ENCODE data around the gene TULP4.
"Not testable (repeated sequence)": the region's sequence is repeated elsewhere in the genome, so short reads cannot be mapped to it uniquely, and the experiment has no call there.

The TULP4 gene

DNA sequence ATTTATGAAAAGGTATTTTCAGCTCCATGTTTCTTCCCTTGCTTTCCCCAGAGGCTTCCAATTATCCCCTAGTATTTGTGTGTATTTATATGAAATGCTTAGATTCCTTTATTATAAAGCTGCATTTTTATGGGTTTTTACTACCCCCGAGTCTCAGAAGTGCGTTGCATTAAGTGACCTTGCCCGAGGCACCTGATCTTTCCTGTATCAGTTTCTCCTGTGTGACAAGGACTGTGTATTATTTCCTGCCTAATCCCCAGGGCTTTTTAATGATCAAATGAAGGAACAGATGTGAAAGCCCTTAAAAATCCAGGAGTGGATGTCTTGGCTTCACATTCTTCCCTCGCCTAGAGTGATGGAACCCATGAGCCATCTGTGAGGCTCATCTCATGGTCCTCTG is 118.8 kb downstream of the TULP4 start:
- no peak for DNase-seq

DNA sequence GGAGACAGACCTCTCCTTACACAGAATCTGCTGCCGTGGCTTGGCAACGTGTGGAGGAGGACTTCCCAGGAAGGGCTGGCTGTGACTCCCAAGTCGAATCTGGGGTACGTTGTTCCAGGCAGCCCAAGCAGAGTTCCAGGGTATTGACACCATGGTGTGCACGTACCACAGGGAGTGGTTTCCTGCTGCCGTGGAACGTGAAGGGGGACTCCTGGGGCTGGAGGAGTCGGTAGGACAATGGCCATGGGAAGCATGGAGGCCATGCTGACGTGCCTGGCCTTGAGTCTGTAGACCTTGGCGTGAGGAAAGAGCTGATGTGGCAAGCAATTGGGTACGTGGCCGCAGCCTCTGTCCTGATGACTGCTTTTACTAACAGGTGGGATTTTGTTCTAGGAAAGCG is 119.3 kb downstream of the TULP4 start:
- no peak for DNase-seq

DNA sequence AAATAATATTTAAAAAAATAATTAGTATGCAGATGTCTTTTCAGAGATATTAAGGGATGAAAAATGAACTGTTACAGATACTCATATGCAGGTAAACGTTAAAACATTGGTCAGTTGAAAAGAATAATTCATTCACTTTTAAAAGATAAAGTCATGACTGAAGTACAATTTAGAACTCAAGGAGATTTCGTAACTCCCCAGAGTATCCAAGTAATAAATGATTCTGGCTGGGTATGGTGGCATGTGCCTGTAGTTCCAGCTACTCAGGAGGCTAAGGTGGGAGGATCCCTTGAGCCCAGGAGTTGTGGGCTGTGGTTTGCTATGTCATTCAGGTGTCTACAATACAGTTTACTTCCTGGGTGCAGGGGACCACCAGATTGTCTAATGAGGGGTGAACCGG is 125.3 kb downstream of the TULP4 start:
- DNase-seq = no peak

DNA sequence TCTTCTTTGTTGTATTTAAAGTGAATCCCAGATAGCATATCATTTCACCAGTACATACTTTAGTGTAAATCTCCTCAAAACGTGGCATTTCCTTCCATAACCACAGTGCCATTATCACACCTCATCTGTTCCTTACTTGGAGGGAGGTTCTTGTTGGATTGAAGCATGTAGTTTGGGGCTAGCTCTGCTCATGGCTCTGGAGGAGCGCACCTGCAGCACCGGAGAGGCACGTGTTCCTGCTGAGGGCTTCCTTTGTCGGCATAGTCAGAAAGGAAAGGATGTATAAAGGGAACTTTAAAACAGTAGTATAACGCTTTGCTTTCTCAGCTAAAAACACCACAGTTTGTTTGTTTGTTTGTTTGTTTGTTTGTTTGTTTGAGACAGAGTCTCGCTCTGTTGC is 126.0 kb downstream of the TULP4 start:
- DNase-seq = no peak

DNA sequence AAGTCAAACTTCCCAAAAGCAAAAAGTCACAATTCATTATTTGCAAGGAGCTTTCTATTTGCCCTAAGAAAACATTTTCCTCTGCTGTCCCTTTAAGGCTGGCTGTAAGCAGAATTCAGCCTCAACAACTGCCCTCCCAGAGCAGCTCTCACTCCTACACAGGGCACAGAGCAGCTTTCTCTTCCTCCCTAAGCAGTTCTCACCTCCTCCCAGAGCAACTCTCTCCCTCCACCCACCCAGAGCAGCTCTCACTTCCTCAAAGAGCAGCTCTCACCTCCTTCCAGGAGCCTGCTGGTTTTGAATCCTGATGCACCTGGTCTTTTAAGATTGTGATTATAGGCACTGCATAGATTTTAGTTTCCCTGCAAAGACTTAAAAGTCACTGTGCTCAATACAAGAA is 127.0 kb downstream of the TULP4 start:
- no peak for DNase-seq

DNA sequence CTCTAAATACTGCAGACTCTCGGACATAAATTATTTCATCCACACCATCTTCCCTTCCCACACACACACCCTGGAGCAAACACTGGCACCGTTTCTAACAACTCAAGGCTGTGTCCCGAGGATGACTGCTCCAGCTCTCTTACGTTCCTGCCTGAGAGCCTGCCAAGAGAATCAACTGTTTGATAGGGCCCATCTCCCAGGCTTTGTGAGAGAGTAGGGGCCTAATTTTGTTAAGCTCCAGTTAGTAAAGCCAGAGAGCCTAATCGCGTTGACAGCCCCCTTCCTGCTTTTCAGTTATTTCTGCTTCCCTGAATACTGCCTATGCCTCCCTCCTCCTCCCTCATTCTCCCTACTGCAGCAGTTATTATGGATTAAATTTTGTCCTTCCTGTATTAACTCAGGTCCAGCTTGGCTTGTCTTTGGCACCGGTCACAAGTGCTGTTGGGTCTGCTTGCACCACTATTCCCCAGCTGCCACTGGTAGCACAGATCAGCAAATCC is 129.5 kb downstream of the TULP4 start:
- no peak for DNase-seq

DNA sequence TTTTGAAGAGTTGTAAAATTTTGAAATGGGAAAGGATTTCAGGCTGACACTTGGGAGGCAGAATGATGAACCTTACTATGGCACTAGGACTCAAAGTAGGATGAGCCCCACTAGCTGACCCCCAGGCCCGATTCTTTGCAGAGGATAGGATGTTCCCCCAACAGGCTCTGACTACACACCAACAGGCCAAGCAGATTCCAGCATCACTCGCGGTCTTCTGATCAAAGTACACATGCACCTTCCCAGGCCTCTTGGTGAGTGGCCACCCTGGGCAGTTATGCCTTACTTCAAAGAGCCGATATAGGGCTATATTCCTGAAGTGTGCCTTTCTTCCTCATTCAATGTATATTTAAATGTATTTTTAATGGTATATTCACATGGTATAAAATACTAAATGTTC is 130.0 kb downstream of the TULP4 start:
- DNase-seq = no peak

DNA sequence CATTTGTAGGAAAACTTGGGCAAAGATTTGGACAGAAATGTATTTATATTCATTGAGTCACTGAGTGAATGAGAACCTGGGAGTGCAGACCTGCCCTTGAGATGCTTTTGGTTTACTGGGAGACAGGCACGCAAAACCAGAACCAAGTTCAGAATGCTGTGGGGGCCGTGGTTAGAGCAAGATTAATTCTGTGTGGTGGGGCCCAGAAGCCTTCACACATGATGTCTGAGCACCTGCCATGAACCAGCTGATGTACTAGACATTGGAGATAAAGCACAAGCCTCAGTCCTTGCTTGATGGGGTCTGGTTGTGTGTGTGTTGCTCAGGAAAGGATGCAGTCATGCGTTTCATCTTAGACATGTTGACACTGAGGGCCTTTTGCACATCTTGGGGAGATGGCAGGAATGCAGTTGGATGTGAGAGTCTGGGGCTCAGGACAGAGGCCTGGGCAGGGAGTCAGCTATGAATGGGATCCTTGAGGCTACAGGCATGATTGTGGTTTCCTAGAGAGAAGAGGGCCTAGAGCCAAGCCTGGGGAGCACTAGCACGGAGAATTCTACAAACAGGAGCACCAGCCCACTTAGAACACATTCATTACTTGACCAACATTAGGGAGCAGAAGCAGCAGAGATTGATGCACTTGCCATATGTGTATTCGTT is 133.3 kb downstream of the TULP4 start:
- no peak for DNase-seq

DNA sequence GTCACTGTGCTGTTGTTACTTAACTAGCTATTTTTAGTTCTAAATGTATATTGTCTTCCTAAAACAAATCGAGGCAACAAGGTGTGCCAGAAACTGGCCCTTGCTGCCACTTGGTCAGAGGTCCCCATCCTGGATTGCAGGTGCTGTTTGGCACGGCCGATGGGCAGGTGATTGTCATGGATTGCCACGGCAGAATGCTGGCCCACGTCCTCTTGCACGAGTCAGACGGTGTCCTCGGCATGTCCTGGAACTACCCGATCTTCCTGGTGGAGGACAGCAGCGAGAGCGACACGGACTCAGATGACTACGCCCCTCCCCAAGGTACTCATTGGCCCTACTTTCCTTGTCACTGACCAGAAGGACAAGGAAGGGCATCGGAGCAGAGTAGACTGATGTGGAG is 136.6 kb downstream of the TULP4 start:
- no peak for DNase-seq

DNA sequence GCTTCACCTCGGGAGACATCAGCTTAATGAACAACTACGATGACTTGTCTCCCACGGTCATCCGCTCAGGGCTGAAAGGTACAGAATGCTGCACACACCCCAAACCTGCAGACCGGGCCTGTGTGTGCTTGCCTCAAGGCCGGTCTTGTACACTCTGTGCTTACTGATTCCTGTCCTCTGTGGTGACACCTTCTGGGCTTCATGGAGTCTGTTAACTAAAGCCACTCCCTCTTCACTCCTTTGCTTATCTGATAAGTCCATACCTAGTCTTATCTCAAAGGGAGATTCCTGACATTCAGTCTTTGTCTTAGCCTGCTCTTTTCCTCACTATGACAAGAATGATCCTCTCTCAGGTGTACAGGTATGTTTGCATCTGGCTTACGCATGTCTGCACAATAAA is 139.9 kb downstream of the TULP4 start:
- no peak for DNase-seq

DNA sequence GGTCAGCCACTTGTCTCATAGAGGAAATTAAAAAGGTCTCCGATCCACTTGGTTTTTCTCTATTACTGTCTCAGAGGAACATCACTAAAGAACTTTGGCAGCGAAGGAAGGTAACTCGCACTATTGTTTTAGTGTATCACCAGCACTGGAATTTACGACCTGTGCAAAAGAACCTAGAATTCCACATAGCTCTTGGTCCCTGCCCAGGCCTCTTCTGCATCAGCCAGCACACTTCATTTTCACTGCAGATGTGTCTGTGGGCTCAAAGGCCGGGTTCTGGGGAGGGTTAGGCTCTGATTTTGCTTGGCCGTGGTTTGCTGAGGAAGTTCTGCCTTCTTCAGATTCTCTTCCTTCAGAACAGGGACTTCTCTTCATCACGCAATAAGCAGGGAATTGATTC is 144.9 kb downstream of the TULP4 start:
- no peak for DNase-seq

DNA sequence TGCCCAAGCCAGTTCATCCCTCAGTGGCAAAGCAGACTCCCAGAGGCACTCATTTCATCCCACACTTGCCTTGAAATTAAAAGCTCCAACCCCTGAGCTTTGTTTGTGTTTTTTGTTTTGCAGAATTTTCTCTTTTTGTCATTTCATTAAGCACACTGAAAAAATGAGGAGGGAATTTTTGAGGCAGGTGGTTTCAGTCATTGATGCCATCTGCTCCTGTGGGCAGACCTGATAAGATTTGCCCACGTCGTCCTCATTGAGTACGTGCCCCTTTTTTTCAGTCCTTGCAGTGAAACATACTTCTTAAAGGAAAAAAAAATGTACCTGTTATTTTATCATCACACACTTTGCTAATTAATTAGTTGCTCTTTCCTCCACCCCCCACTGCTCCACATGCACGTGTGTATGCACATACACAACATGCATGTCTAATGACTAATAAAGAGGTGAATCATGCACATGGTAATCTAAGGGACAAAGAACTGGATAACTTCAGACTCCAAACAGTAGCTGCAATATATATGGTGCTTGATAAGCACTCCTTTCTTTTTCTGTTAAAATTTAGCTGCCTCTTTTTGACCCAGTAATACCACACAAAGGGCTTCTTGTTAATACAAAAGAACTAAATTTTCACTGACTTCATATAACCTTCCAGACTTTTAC is 145.5 kb downstream of the TULP4 start:
- DNase-seq = no peak

DNA sequence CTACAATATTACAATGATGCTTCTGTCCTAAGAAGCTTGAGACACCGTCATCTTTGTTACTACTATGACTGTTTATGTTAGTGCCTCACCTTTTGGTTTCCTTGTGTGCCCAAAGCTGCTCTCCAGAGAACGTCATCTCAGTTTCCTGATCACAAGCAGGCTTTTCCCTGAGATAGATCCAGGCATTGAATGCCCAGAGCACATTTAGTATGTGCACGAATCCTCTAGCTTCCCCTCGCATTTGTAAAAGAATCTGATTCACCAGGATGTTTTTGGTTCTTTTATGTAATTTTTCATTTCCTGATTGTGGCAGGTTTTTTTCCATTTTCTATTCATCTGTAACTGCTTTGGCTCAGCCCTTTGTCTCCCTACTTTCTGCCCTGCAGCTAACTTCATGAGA is 147.5 kb downstream of the TULP4 start:
- no peak for DNase-seq

DNA sequence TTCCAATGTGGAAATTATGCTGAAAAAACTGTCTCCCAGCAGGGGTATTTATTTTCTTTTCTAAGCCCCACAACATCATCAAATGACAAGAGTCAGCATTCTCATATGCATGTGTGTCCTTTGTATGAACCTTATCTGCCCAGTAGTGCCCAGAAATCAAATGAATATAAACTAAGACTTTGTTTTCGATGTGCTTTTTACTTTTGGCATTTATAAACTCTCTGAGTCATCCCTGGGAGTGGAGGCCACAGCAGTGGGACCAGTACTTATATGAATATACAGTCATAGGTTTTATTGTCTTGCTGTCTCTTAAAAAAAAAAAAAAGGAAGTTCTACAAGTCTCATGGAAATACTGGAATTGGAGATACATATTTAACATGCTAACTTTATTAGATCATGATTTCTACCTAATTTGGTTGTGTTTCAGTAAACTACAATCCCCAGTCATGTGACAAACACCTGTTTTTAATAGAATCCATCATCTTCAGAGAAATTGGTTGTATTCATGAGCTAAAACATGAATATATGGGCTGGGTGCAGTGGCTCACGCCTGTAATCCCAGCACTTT is 148.4 kb downstream of the TULP4 start:
- no peak for DNase-seq

DNA sequence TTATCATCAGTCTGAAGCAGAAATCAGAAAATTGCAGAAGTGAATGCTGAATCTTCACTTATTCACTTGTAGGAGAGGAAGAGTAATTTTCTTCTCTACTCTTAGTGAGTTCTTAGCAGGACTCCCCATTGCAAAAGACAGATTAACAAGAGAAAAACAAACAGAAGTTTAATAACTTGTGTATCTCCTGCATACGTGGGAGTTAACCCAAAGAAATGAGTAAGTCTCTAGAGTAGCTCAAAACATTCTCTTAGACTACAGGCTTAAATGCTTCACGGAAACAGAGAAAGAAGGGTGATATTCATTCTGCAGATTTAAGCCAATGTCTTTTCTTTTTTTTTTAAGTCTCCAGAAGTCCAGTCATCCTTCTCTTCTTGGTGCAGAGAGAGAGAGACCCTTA is 149.7 kb downstream of the TULP4 start:
- DNase-seq = no peak

DNA sequence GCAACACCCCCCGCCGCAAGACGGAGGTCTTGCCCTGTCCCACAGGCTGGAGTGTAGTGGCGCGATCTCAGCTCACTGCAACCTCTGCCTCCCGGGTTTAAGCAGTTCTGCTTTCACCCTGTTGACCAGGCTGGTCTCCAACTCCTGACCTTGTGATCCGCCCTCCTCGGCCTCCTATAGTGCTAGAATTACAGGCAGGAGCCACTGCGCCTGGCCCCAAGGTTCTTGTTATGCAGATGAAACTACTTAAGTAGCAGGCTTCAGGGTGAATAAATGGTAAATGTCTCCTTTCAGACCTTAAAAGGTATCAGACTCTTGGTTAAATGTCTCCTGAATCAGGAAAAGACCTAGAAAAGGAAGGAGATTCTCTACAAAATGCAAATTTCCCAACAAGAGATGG is 152.2 kb downstream of the TULP4 start:
- no peak for DNase-seq

DNA sequence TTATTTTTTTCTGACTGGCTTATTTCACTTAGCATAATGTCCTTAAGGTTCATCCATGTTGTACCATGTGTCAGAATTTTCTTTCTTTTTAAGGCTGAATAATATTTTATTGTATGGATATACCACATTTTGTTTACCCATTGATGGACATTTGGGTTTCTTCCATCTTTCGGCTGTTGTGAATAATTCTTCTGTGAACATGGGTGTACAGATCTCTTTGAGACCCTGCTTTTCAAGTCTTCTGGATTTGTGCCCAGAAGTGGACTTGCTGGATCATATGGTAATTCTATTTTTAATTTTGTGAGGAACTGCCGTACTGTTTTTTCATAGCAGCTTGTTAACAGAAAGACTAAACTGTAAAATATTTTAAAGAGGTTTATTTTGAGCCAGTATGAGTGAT is 153.0 kb downstream of the TULP4 start:
- DNase-seq = no peak

DNA sequence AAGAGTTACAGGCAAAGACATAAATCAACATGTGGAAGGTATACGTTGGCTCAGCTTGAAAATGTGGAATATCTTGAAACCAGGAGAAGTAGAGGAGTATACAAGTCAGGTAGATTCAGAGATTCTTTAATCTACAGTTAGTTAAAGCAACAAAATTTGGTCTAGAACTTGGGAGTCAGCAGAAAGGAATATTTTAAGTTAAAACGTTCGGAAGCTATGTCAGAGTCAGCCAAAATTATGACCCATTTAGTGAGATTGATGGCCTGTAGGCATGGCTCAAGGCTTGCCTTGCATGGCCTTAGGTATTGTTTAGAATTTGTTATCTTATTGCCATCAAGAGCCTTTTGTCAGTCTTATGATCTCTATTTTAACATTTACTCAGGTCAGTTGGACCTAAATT is 153.5 kb downstream of the TULP4 start:
- no peak for DNase-seq

DNA sequence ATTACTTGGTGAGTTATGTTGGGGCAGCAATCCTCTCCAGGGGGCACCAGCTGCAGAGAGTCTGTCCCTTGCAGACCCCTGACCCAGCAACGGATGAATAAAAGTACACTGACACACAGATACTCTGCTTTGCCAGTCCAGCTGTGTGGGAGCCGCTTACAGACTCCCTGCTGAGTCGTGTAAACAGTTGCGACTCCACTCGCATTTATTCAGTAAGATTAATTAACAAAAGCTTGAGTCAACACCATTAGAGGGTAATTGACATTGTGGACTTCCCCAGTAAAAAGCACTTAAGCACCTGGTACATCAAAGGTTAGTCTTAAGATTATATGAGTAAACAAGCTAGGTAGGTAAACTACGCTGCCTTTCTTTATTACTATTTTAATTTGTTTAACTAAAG is 155.7 kb downstream of the TULP4 start:
- DNase-seq = no peak

DNA sequence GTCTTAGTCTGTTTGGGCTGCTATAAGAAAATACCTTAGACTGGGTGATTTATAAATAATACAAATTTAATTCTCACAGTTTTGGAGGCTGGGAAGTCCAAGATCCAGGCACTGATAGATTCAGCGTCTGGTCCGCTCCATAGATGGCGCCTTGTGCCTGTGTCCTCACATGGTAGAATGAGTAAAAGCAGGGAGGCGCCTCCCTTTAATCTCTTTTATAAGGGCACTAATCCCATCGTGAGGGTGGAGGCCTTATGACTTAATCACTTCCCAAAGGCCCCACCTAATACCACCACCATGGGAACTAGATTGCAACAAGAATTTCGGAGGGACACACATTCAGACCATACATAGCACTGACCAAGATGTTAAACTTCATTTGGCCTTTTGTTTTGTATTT is 156.4 kb downstream of the TULP4 start:
- DNase-seq = no peak

DNA sequence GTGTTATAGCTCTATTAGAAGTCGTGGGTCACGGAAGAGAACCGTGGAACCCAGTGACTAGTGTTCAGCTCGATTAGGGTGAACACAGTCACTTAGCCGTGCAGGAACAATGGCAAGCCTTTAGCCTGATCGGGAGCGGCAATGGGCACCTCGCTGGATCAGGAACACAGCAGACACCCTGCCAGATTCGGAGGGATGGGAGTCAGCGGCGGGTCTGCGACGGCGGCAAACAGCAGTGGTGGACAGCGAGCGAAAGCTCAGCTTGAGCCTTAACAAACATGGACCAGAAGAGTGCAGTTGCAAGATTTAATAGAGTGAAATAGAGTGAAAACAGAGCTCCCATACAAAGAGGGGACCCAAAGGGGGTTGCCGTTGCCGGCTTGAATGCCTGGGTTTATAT is 157.8 kb downstream of the TULP4 start:
- not testable (repeated sequence) for DNase-seq

DNA sequence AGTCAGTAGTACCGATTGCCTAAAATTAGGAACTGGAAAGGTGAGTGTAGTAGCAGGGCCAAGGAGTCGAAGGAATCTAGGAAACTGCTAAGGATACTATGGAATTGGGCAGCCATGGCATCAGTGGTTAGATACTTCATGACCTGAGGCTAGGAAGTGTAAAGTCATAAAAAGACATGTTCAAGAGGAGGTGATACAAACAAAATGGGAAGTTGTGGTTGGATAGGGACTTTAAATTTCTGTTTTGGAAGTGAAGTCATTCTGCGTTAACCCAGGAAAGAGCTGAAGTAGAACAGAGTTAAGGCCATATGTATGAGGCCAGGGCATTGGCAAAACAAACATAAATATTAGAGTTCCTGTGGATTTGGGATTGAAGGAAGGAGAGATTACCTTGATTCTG is 159.1 kb downstream of the TULP4 start:
- no peak for DNase-seq

DNA sequence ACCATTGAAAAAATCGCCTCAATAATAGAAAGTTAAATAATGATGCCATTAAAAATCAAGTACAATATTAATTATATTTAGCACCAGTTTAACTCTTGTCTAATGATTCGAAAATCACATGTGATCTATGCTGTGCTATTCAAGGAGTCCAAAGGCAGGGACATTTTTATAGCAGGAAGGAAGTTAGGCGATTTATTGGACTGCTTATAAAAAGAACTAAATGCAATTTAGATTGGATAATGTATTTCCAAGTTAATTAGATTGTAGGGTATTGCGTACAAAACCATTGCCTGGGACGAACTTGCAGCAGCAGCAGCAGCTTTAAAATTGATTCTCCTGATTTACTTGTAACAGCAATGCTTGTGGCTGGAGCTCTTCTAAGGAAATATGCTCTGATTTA is 160.2 kb downstream of the TULP4 start:
- DNase-seq = no peak

DNA sequence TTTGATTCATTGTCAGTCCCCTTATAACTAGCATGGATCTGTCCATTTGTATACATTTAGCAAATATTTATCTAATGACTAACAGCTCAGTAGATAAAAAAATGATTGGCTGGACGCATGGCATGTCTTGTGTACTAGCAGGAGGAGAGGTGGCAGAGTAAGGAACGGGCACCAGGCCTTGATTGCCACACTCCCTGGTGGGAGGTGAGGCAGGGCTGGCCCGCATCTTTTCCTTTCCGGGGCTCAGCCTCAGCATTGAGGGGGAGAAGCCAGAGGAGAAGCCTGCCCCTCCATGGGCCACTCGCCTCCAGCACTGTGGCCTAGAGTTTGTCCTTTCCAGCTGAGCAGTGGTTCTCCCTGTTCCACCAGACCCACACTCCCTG is 162.7 kb downstream of the TULP4 start:
- no peak for DNase-seq
